Brain microvascular endothelial cell (primary cell): ENCODE results near the gene LTBP1.

Experiments used
- DNase-seq: peaks from one replicate; pipeline ENCODE4 v3.0.0-alpha.2; 2020
- H3K27ac ChIP-seq: fragments of 250-450 bp; sonication (Bioruptor Pico); 2 replicates; pipeline ENCODE4 v1.5.1; 2020; ENCODE audit warnings: mild to moderate bottlenecking, moderate library complexity
- H3K27me3 ChIP-seq: fragments of 250-450 bp; sonication (Bioruptor Pico); replicated peaks from 2 replicates; pipeline ENCODE4 v1.5.1; 2020; ENCODE audit warnings: mild to moderate bottlenecking
- H3K36me3 ChIP-seq: fragments of 250-450 bp; sonication (Bioruptor Pico); replicated peaks from 2 replicates; pipeline ENCODE4 v1.5.1; 2020; ENCODE audit warnings: mild to moderate bottlenecking
- H3K4me3 ChIP-seq: 2 replicates; pipeline ENCODE4 v1.5.1; 2011; ENCODE audit warnings: low read depth, mild to moderate bottlenecking, control low read depth, low read length, moderate library complexity
- in situ Hi-C: cut with HindIII; loops from 2 replicates; pipeline ENCODE4 v1.10.0; 2017; ENCODE audit warnings: low sequenced_read_pairs, low pct_ligation_motif_present
- TF ChIP-seq, protein P1 (sequence below): IDR thresholded peaks from 2 replicates; pipeline ENCODE4 v1.5.1; 2011; ENCODE audit warnings: low read depth, mild to moderate bottlenecking, moderate library complexity, low read length, control low read depth, inconsistent platforms; ENCODE audit errors: missing control alignments

Gene LTBP1

GRCh38 chr2:33215983-33216382 is 269.2 kb downstream of the LTBP1 start:
- Histone ChIP-seq H3K27me3 (no peaks in the 10 kb centered on the region), H3K4me3 (no peak overlapping the region), H3K27ac (peak overlapping the region; percentile 98), H3K36me3 (peaks cover 45% of the 10 kb centered on the region)
- DNase-seq, result no peak
- TF ChIP-seq, protein P1, sequence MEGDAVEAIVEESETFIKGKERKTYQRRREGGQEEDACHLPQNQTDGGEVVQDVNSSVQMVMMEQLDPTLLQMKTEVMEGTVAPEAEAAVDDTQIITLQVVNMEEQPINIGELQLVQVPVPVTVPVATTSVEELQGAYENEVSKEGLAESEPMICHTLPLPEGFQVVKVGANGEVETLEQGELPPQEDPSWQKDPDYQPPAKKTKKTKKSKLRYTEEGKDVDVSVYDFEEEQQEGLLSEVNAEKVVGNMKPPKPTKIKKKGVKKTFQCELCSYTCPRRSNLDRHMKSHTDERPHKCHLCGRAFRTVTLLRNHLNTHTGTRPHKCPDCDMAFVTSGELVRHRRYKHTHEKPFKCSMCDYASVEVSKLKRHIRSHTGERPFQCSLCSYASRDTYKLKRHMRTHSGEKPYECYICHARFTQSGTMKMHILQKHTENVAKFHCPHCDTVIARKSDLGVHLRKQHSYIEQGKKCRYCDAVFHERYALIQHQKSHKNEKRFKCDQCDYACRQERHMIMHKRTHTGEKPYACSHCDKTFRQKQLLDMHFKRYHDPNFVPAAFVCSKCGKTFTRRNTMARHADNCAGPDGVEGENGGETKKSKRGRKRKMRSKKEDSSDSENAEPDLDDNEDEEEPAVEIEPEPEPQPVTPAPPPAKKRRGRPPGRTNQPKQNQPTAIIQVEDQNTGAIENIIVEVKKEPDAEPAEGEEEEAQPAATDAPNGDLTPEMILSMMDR, result no peak
- in situ Hi-C loops, result no loop called here

DNA sequence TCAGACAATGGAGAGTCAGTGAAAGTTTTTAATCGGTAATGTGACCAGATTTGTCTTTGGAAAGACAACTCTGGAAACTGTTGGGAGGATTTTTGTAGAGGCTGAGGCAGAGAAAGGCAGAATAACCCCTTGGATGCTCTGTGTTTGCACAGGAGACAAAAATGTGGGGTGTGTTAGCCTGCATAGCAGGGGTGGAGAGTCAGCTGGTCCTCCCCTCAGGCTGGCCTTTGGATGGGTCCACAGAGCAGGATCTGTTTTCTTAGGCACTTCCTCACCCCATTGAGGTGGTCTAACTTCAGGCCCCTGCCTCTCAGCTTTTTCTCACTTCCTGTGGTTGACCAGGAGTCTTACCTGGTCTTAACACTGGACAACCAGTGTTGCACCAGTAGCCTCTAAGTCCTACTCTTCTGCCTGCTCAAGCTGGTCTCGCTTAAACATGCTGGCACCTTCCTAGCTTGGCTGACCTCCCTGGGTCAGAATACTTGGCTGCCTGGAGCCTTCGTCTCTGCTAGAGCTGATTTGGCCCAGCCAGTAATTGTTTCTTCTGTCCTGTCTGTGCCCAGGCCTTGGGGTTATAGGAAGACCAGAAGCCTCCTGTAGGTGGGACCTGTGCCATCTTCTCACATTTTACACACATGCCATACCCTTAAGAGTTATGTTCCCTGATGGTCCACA is 269.9 kb downstream of the LTBP1 start:
- H3K36me3 ChIP-seq, result peaks cover 46% of the 10 kb centered on the region
- TF ChIP-seq, protein P1, result no peak
- no peak overlapping the region for H3K4me3 ChIP-seq
- H3K27ac ChIP-seq, result peak overlapping the region; percentile 98
- DNase-seq, result peak; percentile 63
- in situ Hi-C loops, result no loop called here
- no peaks in the 10 kb centered on the region for H3K27me3 ChIP-seq

DNA sequence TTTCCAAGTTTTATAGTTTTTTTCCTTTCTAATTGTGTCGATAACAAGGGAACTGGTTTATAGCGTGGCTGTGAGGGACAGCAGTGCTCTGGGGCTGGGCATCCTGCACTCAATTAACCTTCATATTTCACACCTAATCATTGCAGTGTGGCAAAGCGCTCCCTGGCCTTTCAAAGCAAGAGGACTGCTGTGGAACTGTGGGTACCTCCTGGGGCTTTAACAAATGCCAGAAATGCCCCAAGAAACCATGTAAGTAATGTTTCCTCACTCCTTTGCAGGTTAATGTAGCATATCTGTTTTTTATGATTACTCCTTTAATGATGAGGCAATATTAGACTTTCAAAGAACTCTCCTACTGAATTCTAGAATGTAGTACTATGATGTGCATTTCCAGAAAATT is 270.7 kb downstream of the LTBP1 start:
- Histone ChIP-seq H3K36me3 (peaks cover 52% of the 10 kb centered on the region), H3K27ac (peak overlapping the region; percentile 98), H3K4me3 (no peak overlapping the region), H3K27me3 (no peaks in the 10 kb centered on the region)
- TF ChIP-seq, protein P1, result no peak
- in situ Hi-C loops, result no loop called here
- no peak for DNase-seq

DNA sequence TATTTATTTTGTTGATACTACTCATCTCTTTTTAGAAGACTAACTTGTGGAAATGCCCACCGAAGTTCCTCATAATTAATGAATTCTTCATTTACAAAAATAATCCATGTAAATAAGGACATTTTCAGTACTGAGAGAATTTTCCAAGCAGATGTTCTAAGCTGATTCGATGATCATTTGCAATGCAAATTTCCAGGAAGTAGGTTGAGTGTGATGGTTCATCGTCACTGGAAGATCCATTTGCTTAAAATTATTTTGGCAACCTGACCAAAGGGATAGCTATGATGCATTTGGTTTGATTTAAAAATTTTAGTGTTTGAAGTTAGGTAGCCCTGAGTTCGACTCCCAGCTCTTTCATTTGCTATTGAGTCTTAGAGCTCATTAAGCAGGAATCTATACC is 272.4 kb downstream of the LTBP1 start:
- TF ChIP-seq, protein P1, result no peak
- in situ Hi-C loops, result no loop called here
- Histone ChIP-seq H3K4me3 (no peak overlapping the region), H3K27ac (peak overlapping the region; percentile 98), H3K36me3 (peaks cover 49% of the 10 kb centered on the region), H3K27me3 (no peaks in the 10 kb centered on the region)
- no peak for DNase-seq

GRCh38 chr2:33219850-33220275 is 273.1 kb downstream of the LTBP1 start:
- no peak for DNase-seq
- in situ Hi-C loops, result no loop called here
- H3K27ac ChIP-seq, result peak overlapping the region; percentile 98

More at GRCh38 chr2:33219850-33220275, 273.1 kb downstream of the LTBP1 start:
- Histone ChIP-seq H3K4me3 (no peak overlapping the region), H3K36me3 (peaks cover 49% of the 10 kb centered on the region), H3K27me3 (no peaks in the 10 kb centered on the region)
- TF ChIP-seq, protein P1, result no peak
